NCI-H1436 treated with DMSO at 0.1 percent for 48 hours (cell line): ENCODE data around the gene IL15.
"Not testable (repeated sequence)": the region's sequence is repeated elsewhere in the genome, so short reads cannot be mapped to it uniquely, and the experiment has no call there.

Experiments used
- DNase-seq: peaks from one replicate; lab custom pipeline; 2025; lab: John Stamatoyannopoulos, UW

The IL15 gene

DNA sequence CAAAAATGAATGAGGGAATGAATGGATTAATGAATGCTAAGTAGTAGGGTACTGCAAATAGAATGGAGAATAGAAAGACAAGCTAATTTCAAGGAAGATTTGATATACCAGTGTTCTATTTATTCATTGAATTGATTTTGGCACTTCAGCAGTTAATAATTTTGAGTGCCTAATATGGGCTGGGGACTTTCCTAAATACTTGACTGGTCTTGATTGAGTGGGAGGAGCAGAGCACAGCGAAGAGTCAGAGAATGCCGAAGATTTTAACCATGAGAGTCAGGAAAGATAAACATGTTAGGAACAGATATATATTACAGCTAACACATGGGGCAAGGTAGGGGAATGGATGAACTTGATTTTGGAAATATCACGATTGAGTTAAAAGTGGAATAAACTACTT is 10.6 kb downstream of the IL15 start:
- no peak for DNase-seq

DNA sequence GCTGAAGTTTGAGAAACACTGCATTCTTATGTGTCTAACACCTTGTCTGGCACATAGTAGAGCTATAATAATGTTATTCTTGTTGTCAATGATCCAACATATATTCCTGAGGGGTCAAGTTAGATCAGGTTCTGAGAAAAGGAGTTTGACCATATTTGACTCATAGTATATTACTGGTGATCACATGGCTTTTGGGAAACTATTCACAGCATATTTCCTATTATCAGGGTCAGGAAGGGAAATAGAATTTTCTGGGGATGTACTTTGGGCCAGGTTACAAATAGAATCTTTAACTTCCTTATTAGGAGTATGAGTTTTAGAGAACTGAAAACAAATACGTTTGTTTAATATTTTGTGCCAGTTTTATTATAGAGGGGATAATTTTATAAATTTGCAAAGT is 11.6 kb downstream of the IL15 start:
- no peak for DNase-seq

DNA sequence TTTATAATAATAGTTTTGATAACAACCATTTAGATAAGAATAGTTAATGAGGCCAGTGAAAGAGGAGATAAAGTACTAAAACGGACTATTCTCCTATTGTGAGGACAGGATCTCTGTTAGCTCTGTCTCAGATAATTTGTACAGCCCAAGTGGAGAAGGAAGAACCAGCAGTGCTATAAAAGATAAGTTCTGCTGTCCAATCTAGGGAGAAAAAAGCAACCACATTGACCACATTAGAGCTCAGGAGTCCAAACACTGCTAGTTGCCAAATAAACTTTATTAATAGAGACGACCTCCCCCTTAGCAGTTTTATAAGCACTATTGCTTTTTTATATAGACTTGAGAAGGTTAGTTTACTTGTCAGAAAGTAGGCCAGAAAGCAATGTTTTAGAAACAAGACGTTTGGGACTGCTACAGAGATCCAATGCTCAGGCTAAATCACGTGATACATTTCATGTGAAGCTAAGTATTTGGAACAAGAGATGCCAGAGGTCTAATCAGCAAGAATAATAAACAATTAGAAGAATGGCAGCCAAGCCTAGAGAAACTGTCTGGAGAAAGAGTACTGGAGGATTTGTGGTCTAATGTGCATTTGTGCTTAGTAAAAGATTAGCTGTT is 15.9 kb downstream of the IL15 start:
- DNase-seq, result no peak

DNA sequence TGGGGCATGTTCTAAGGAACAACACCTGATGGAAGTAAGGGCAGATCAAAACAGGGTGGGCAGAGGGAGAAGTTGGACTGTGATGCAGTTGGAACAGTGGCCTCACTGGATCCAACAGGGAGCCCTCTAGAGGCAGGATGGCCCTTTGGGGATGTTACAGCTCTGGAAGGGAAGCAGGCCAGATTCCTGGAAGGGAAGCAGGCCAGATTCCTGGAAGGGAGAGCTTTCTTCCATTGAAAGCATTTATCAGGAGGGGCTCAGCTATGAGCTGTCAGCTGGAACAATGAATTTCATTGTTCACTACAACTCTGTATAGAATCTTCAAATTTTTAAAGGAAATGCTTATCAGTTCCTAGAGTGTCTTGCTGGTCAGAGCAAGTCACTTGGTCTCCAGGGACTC is 17.7 kb downstream of the IL15 start:
- no peak for DNase-seq

DNA sequence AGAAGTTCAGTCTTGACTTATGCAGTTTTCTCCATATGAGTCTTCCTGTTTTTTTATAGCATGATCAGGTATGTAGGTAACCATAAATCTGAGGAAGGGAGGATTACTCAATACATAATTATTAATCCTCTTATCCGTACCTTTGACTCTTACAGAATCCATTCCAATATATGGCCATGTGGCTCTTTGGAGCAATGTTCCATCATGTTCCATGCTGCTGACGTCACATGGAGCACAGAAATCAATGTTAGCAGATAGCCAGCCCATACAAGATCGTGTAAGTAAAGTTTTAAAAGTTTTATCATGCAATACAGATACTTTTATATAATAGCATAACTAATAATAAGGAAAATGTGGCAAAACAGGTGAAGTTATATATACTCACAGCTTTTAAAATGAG is 19.6 kb downstream of the IL15 start:
- DNase-seq, result no peak

DNA sequence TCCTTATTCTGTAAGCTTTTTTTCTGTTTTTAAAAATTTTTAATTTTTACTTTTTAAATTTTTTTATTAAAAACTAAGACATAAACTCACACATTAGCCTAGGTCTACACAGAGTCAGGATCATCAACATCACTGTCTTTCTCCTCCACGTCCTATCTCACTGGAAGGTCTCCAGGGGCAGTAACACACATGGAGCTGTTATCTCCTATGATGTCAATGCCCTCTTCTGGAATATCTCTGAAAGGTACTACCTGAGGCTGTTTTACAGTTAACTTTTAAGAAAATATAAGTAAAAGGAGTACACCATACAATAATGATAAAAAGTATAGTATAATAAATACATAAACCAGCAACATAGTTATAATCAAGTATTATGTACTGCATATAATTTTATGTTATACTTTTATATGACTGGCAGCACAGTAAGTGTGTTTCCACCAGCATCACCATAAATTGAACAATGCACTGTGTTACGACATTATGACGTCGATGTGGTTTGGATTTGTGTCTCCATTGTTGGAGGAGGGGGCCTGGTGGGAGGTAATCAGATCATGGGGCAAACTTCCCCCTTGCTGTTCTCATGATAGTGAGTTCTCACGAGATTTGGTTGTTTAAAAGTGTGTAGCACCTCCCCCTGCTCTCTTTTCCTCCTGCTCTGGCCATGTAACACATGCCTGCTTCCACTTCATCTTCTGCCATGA is 21.3 kb downstream of the IL15 start:
- no peak for DNase-seq

DNA sequence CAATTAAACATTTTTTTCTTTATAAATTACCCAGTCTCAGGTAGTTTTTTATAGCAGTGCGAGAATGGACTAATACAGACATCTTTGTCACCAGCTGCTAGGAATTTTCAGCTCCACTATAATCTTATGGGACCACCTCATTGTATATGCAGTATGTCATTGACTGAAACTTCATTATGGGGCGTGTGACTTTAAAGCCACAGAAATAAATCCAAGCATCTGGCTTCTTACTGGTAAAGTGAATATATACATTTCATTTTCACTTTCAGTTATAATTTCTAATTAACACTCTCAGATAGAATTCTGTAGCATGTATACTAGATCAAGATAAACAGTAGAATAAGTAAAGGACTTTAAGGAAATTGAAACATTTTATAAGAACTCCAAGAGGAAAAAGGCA is 21.9 kb downstream of the IL15 start:
- DNase-seq, result no peak

DNA sequence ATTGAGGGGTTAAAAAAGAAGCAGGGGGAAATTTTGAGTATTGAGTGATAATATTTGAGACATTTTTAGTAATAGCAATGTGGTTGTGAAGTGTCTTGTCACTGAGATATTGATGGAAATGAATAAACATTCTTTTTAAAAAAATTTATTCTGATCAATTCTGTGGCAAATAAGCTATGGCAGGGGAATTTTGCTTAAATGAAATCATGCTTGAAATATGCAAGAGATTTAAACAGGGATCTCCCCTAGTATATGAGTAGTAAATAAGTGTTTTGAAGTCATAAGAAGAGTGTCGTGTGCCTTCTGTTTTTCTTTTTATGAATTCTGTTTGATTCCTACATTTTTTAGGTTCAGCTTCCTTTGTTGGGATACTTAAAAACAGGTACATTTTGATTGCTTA is 23.2 kb downstream of the IL15 start:
- no peak for DNase-seq

DNA sequence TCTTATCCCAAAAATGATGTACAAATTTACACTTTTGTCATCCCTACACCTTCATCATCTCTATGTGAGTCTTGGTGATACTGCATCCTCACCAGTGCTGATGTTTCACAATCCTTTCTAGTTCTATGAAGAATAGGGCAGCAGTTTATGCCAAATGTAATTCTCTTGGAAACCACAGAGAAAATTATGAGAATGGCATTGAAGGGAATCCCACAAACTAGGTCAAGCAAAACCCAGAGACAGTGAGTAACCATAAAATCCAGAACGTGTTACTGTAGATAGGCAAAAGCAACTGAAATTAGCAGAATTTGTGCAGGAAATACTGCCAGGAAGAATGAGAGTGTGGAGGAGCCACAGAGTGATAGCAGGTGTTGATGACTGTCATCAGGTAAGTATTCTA is 24.5 kb downstream of the IL15 start:
- DNase-seq, result no peak

DNA sequence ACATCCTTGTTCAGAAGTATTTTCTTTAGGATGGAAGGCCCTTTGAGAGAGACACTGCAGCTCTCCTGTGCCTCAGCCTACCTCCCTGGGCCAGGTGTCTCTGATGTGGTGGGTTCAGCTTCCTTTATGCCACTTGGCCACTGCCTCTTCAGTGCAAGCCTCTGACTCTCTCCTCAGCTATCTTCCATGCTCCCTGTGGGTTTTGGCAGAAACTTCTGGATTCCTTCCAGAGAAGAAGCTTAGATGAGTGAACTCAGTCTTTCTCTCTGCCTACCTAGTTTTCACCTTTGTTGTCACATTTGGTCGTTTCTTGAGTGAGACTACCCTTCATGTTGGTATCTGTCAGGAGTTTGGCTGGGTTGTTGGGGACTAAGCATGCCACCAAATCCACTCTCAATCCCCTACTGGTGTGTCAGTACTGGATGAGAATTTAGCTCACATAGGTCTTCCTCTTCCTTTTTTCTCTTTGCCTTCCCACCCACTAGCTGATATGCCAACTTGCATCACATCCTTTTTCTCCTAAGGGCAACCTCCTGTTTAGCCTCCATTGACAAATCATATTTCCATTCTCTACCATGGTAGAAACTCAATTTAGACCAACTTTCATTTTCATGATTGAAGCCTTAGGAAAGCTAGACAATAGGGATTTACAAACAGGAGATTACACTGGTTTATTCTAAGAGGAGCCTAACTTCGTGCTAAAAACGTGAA is 32.0 kb downstream of the IL15 start:
- DNase-seq, result no peak

DNA sequence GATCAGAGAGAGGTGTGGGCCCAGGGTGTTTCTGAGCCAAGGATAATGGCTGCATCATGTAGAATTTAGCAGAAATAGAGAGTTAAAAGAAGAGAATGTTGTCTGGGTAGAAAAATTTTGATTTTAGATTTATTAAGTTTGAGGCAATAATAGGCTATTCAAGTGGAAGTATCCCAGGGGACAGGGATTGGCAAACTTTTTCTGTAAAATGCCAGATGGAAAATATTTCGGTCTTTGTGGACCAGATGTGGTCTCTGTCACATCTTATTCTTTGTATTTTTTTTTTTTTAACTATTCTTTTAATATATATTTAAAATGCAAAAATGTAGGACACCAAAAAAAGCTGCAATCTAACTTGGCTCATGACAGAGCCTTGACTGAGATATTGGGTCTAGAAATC is 33.1 kb downstream of the IL15 start:
- no peak for DNase-seq

DNA sequence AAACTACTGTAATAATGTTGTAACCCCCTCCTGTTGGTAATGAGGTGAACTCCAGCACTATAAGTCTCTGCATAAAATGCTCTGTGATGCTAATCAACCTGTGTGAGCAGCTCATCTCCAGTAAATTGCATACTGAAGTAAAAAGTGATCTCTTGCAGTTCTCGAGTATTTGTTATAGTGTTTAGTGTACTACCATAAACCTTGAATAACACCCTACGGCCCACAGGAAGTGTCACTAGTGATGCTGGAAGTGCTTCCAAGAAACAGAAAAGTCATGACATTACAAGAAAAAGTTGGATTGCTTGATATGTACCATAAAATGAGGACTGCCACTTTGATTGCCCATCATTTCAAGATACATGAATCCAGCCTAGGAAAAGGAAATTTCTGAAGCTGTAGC is 39.0 kb downstream of the IL15 start:
- DNase-seq, result no peak

DNA sequence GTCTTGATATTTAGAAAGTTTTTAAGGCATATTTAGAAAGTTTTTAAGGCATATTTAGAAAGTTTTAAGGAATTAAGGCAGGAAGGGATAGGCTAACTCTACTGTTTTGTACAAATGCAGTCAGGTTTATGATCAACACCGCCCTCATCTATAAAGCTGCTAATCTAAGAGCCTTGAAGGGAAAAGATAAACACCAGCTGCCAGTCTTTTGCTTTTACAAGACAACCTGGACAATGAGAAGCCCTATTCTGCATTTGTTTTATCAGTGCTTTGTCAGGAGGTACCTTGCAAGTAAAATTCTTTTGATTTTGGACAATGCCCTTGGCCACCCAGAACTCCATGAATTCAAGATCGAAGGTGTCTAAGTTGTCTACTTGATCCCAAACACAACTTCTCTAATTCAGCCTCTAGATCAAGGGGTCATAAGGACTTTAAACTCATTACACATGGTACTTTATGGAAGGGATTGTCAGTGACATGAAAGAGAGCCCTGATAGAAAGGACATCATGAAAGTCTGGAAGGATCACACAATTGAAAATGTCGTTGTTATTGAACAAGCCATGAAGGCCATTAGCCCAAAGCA is 39.8 kb downstream of the IL15 start:
- DNase-seq, result no peak

DNA sequence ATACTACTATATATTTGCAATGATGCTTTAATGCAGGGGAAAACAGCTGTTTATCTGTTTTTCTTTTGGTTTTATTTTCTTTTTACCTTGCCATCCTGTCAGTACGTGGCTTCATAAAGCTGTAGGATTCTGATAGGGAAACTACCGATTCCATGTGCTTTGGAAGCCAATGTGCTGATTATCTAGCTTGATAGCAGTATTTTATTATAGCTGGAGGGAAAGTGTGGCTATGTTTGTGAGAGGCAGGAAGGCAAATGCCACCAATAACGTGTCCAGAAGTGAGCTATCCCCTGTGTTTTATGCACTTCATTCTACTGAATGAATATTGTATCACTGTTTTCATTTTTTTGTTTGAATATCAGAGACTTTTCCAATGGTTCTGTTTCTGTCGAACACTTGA is 43.7 kb downstream of the IL15 start:
- DNase-seq, result no peak

DNA sequence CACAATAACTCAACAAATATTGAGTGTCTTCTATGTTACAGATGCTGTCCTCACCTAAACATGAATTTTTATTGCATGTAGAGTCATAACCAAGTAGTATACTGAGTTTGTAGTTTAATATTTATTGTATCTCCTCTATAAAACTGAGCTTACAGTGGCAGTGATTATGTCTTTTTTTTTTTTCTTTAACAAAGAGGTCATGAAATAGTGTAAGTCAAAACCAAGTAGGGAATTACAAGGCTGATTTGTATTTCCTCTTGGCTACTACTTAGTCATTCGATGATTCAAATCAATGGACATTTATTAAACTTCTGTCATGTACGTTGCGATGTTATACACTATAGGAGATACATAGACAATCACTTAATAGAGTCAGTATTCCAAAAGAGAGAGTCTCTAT is 48.4 kb downstream of the IL15 start:
- no peak for DNase-seq

DNA sequence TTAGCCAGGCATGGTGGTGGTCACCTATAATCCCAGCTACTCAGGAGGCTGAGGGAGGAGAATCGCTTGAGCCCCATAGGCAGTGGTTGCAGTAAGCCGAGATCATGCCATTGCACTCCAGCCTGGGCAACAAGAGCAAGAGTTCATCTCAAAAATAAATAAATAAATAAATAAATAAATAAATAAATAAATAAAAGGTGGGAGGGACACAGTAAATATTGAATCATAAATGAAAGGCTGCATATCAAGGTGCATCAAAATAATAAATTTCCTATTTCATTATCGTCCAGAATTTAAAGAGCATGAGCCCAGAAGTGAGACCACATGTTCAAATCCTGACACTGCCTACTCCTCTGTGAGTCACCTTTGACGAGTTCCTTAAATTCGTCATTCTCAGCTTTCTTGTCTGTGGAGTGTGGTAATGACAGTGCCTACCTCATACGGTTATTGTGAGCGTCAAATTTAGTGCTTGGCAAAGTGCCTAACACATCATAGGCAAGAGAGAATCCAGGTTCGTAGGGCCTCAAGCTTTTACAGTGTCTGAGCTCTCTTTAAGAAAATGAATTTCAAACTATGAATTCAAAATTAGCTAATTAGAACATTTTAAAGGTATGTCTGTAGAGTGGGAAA is 49.9 kb downstream of the IL15 start:
- DNase-seq, result no peak

DNA sequence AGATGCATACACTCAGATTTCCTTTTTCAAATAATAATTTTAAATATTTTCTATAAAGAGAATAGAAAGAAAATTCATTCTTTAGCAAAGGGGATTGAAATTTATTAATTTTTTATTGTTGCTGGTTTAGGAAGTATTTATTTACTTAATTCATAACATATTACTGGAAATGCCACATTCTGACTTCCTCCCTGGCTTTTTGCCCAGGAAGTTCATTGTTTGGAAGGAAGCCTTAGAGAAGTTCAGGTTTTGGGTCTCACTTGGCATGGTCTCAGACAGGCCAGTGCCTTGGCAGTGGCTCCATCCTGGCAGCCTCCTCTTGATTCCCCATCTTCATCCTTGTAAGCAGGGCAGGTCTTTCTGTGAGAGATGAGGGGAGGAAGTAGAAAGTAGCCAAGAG is 50.5 kb downstream of the IL15 start:
- DNase-seq, result no peak

DNA sequence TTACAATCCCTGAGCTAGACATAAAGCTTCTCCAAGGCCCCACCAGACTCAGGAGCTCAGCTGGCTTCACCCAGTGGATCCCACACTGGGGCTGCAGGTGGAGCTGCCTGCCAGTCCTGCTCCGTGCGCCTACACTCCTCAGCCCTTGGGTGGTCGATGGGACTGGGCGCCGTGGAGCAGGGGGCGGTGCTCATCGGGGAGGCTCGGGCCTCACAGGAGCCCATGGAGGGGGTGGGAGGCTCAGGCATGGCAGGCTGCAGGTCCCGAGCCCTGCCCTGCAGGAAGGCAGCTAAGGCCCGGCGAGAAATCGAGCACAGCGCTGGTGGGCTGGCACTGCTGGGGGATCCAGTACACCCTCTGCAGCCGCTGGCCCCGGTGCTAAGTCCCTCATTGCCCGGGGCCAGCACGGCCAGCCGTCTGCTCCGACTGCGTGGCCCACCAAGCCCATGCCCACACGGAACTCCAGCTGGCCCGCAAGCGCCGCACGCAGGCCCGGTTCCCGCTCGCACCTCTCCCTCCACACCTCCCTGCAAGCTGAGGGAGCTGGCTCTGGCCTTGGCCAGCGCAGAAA is 53.4 kb downstream of the IL15 start:
- DNase-seq, result not testable (repeated sequence)

DNA sequence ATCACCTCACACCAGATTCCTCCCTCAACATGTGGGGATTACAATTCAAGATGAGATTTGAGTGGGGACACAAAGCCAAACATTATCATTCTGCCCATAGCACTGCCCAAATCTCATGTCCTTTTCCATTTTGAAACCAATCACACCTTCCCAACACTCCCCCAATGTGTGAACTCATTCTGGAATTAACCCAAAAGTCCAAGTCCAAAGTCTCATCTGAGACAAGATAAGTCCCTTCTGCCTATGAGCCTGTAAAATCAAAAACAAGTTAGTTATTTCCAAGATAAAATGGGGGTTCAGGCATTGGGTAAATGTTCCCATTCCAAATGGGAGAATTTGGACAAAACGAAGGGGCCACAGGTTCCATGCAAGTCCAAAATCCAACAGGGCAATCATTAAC is 54.9 kb downstream of the IL15 start:
- DNase-seq, result not testable (repeated sequence)

DNA sequence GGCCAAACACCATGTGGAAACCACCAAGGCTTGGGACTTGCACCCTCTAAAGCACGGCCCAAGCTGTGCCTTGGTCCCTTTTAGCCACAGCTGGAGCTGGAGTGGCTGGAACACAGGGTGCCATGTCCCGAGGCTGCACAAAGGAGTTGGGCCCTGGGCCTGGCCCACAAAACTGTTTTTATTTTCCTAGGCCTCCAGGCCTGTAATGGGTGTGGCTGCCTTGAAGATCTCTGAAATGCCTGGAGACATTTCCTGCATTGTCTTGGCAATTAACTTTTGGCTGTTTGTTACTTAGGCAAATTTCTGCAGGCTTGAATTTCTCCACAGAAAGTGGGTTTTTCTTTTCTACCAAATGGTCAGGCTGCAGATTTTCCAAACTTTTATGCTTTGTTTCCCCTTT is 55.7 kb downstream of the IL15 start:
- no peak for DNase-seq

DNA sequence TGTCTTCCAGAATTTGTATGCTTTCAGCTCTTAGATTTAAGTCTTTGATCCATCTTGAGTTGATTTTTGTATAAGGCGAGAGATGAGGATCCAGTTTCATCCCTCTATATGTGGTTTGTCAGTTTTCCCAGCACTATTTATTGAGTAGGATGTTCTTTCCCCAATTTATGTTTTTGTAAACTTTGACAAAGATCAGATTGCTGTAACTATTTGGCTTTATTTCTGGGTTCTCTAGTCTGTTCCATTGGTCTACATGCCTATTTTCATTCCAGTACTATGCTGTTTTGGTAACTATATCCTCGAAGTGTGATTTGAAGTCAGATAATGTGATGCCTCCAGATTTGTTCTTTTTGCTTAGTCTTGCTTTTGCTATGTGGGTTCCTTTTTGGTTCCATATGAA is 60.7 kb downstream of the IL15 start:
- DNase-seq, result no peak

DNA sequence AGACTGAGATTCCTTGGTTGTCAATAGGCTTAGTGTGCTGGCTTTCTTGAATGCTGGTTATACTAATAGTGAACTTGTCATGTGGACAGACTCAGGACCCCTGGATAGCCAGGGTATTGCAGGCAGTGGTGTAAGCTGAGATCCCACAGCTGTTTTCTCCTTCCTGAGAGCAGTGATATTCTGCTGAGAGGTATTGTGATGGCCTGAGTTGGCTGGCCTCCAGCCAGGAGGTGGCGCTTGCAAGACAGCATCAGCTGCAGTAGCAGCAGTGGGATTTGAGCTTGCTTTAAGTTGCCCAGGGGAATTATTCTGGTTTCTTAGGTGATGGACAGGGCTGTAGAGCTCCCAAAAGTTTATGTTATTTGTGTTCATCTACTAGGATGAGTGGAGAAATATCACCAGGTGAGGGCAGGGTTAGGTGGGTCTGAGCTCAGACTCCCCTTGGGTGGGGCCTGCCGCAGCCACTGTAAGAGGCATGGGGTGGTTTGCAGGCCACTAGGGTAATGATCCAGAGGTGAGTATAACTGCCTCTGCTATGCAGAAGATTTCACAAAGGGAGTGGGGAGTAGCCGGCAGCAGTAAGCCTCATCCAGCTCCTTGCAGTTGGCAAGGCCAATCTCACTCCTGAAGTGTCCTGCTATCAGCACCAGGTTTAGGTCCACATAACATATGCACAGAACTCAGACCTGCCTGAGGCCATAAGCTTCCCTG is 66.2 kb downstream of the IL15 start:
- no peak for DNase-seq
